ENCODE data around the gene RPTN.
"Not testable (repeated sequence)": the region's sequence is repeated elsewhere in the genome, so short reads cannot be mapped to it uniquely, and the experiment has no call there.

Gene RPTN

DNA sequence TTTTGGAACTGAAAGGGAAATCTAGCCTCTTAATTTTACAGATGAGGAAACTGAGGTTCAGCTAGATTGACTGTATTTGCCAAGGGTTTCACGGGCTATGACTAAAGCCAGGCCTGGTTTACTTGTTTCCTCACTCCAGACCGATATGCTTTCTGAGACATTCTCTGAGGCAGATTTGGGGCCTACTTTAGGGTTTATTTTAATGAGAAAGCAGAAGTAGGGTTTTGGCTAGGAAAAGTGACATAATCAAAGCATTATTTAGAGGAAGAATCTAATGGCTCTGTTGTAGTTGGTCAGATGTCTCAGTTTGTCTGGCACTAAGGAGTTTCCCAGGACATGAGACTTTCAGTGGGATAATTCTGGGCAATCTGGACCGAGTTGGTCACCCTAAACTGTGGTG, 1.5 kb upstream of the RPTN start:
- TF ChIP-seq, protein P1, sequence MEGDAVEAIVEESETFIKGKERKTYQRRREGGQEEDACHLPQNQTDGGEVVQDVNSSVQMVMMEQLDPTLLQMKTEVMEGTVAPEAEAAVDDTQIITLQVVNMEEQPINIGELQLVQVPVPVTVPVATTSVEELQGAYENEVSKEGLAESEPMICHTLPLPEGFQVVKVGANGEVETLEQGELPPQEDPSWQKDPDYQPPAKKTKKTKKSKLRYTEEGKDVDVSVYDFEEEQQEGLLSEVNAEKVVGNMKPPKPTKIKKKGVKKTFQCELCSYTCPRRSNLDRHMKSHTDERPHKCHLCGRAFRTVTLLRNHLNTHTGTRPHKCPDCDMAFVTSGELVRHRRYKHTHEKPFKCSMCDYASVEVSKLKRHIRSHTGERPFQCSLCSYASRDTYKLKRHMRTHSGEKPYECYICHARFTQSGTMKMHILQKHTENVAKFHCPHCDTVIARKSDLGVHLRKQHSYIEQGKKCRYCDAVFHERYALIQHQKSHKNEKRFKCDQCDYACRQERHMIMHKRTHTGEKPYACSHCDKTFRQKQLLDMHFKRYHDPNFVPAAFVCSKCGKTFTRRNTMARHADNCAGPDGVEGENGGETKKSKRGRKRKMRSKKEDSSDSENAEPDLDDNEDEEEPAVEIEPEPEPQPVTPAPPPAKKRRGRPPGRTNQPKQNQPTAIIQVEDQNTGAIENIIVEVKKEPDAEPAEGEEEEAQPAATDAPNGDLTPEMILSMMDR (IDR thresholded peaks at IDR 0.05; ENCODE audit: low read depth, low read length), result no peak
- DNase-seq, result no peak
- H3K27ac ChIP-seq, result no peak overlapping the region

GRCh38 chr1:152153996-152154395, 5.0 kb downstream of the RPTN start:
- Histone ChIP-seq H3K4me3 (ENCODE audit: low read depth, low read length) (no peak overlapping the region), H3K27ac (no peak overlapping the region), H3K27me3 (ENCODE audit: insufficient read depth, low read depth, severe bottlenecking) (peaks cover 69% of the 10 kb centered on the region), H3K36me3 (no peaks in the 10 kb centered on the region; the same call in 1 of the 2 replicates), H3K9me3 (ENCODE audit: severe bottlenecking) (no peaks in the 10 kb centered on the region)
- no peak for DNase-seq
- TF ChIP-seq, protein P1 (IDR thresholded peaks at IDR 0.05; ENCODE audit: low read depth, low read length), result no peak

More for the DNA sequence above, 1.5 kb upstream of the RPTN start:
- Histone ChIP-seq H3K4me3 (ENCODE audit: low read depth, low read length) (no peak overlapping the region), H3K9me3 (ENCODE audit: severe bottlenecking) (no peaks in the 10 kb centered on the region), H3K36me3 (no peaks in the 10 kb centered on the region; the same call in 1 of the 2 replicates), H3K27me3 (ENCODE audit: insufficient read depth, low read depth, severe bottlenecking) (peaks cover 95% of the 10 kb centered on the region)

DNA sequence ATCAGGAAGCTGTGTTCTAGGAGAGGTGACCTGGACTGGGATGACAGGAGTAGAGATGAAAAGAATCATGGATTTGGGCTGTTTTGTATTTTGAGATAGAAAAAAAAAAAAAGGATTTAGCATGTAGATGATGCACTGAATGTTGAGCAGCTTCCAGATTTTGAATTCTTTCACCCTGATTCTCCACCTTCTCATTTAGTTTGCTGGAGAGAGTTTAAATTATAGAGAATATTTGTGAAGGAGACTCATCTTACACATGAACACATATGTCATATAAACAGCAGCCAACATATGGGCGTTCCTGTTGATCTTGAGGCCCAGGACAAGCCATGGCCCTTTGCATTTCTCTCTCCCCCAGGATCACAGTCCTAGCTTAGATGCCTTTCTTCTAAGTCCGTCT, 7.4 kb downstream of the RPTN start:
- TF ChIP-seq, protein P1 (IDR thresholded peaks at IDR 0.05; ENCODE audit: low read depth, low read length), result no peak
- no peak for DNase-seq
- Histone ChIP-seq H3K27ac (no peak overlapping the region), H3K9me3 (ENCODE audit: severe bottlenecking) (peaks cover 21% of the 10 kb centered on the region), H3K4me3 (ENCODE audit: low read depth, low read length) (no peak overlapping the region), H3K27me3 (ENCODE audit: insufficient read depth, low read depth, severe bottlenecking) (peaks cover 56% of the 10 kb centered on the region), H3K36me3 (no peaks in the 10 kb centered on the region)

GRCh38 chr1:152148981-152149380, 10.0 kb downstream of the RPTN start:
- H3K36me3 ChIP-seq, result no peaks in the 10 kb centered on the region
- TF ChIP-seq, protein P1 (IDR thresholded peaks at IDR 0.05; ENCODE audit: low read depth, low read length), result no peak
- no peak overlapping the region for H3K4me3 ChIP-seq (ENCODE audit: low read depth, low read length)
- DNase-seq, result no peak
- H3K27ac ChIP-seq, result no peak overlapping the region
- H3K27me3 ChIP-seq (ENCODE audit: insufficient read depth, low read depth, severe bottlenecking), result peaks cover 62% of the 10 kb centered on the region
- peaks cover 39% of the 10 kb centered on the region for H3K9me3 ChIP-seq (ENCODE audit: severe bottlenecking)

DNA sequence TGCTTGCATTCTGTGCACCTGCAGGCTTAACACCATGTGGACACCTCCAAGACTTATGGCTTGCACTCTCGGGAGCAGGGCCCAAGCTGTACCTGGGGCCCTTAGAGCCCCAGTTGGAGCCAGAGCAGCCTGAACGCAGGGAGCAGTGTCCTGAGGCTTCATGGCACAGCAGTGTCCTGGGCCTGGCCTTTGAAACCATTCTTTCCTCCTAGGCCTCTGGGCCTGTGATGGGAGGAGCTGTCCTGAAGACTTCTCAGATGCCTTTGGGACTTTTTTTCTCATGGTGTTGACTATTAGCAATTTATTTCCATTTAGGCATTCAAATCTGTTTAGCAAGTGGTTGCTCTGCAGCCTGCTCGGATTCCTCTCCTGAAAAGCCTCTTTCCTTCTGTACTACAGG, 11.0 kb downstream of the RPTN start:
- no peak for DNase-seq
- TF ChIP-seq, protein P1 (IDR thresholded peaks at IDR 0.05; ENCODE audit: low read depth, low read length), result no peak
- Histone ChIP-seq H3K27me3 (ENCODE audit: insufficient read depth, low read depth, severe bottlenecking) (peaks cover 61% of the 10 kb centered on the region), H3K36me3 (no peaks in the 10 kb centered on the region), H3K27ac (no peak overlapping the region), H3K4me3 (ENCODE audit: low read depth, low read length) (no peak overlapping the region), H3K9me3 (ENCODE audit: severe bottlenecking) (peaks cover 39% of the 10 kb centered on the region)

DNA sequence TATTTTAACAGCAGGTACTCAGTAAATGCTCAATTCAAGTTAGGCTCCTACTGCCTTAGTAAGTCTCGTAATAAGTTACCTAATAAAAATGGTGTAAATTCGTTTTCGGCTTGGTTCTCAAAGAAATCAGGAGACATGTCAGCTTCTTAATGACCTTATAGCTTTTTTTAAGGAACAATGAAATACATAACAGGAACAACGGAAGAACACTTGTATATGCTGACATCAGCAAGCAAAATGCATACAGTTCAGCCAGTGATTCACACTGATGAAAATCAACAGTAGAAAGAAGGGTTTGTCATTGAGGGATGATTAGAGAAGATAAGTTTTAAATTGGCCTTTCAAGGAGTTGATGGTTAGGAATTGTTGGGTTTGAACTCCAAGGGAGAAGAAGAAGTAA, 13.3 kb downstream of the RPTN start:
- no peak for DNase-seq
- H3K9me3 ChIP-seq (ENCODE audit: severe bottlenecking), result peaks cover 39% of the 10 kb centered on the region
- no peaks in the 10 kb centered on the region for H3K36me3 ChIP-seq
- no peak overlapping the region for H3K4me3 ChIP-seq (ENCODE audit: low read depth, low read length)
- peaks cover 58% of the 10 kb centered on the region for H3K27me3 ChIP-seq (ENCODE audit: insufficient read depth, low read depth, severe bottlenecking)
- TF ChIP-seq, protein P1 (IDR thresholded peaks at IDR 0.05; ENCODE audit: low read depth, low read length), result no peak
- no peak overlapping the region for H3K27ac ChIP-seq

DNA sequence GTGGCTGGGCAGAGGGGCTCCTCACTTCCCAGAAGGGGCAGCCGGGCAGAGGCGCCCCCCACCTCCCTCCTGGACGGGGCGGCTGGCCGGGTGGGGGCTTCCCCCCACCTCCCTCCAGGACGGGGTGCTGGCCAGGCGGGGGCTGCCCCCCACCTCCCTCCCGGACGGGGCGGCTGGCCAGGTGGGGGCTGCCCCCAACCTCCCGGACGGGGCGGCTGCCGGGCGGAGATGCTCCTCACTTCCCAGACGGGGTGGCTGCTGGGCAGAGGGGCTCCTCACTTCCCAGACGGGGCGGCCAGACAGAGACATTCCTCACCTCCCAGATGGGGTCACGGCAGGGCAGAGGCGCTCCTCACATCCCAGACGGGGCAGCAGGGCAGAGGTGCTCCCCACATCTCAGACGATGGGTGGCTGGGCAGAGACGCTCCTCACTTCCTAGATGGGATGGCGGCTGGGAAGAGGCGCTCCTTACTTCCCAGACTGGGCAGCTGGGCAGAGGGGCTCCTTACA, 14.3 kb downstream of the RPTN start:
- not testable (repeated sequence) for H3K36me3 ChIP-seq; H3K4me3 ChIP-seq (ENCODE audit: low read depth, low read length); DNase-seq; H3K27ac ChIP-seq
- peaks cover 39% of the 10 kb centered on the region for H3K9me3 ChIP-seq (ENCODE audit: severe bottlenecking)
- H3K27me3 ChIP-seq (ENCODE audit: insufficient read depth, low read depth, severe bottlenecking), result peaks cover 58% of the 10 kb centered on the region

All from WERI-Rb-1 (cell line).